Neural cell (in vitro differentiated cells): ENCODE data around the gene ABHD14A.

ENCODE experiments used
- CTCF ChIP-seq: fragments of 450-650 bp; IDR thresholded peaks from 2 replicates; pipeline ENCODE4 v1.5.1; 2014; ENCODE audit warnings: antibody characterized with exemption, mild to moderate bottlenecking, moderate library complexity; ENCODE audit not compliant: poor library complexity, severe bottlenecking
- EP300 ChIP-seq: fragments of 450-650 bp; conservative IDR thresholded peaks from 2 replicates; pipeline ENCODE4 v1.6.1; 2014; ENCODE audit warnings: antibody characterized with exemption, mild to moderate bottlenecking, moderate library complexity; ENCODE audit not compliant: poor library complexity, severe bottlenecking
- POLR2AphosphoS5 ChIP-seq: IDR thresholded peaks from 2 replicates; pipeline ENCODE4 v1.6.1; 2012
- RAD21 ChIP-seq: fragments of 450-650 bp; conservative IDR thresholded peaks from 2 replicates; pipeline ENCODE4 v1.6.1; 2014; ENCODE audit warnings: antibody characterized with exemption, mild to moderate bottlenecking, moderate library complexity
- REST ChIP-seq: IDR thresholded peaks from 2 replicates; pipeline ENCODE4 v1.6.1; 2012; ENCODE audit warnings: borderline replicate concordance
- TAF1 ChIP-seq: IDR thresholded peaks from 2 replicates; pipeline ENCODE4 v1.6.1; 2012; ENCODE audit warnings: low read depth

- no peak for TF ChIP-seq CTCF
- no peak for TF ChIP-seq EP300
- TF ChIP-seq REST = no peak
- TF ChIP-seq TAF1 = no peak
- TF ChIP-seq RAD21 = no peak
- no peak for TF ChIP-seq POLR2AphosphoS5
These were observed 44.7 kb downstream of the ABHD14A start for GRCh38 chr3:52019352-52020080.
